Ovary (tissue), 3 donors: ENCODE data around the gene RNF224.
"Not testable (repeated sequence)": the region's sequence is repeated elsewhere in the genome, so short reads cannot be mapped to it uniquely, and the experiment has no call there.

ENCODE experiments used
- CTCF ChIP-seq, 3 donors: fragments of 450-650 bp in 2 of 3; fragments of 200-600 bp in 1 of 3; IDR thresholded peaks; one replicate each; pipeline versions ENCODE4 v1.5.1 to v1.8.0; 2016 to 2022; ENCODE audit warnings: antibody characterized with exemption in 3 of 3, mild to moderate bottlenecking in 1 of 3
- POLR2A ChIP-seq: fragments of 450-650 bp; IDR thresholded peaks from one replicate; pipeline ENCODE4 v1.6.1; 2017; ENCODE audit warnings: antibody characterized with exemption, mild to moderate bottlenecking, moderate library complexity
- donor health status: DM: no; HTN: no; CAD: no.

GRCh38 chr9:137243266-137243625, 15.9 kb downstream of the RNF224 start:
- TF ChIP-seq CTCF (IDR thresholded peaks at IDR 0.05); POLR2A: not testable (repeated sequence)
